Keratinocyte (primary cell): ENCODE measurements around the gene ARPC1A. TPM values are rescaled to one million over a fixed set of nuclear protein-coding genes. Genes with fewer than 3 reads are reported as not detected.
"Not testable (repeated sequence)": the region's sequence is repeated elsewhere in the genome, so short reads cannot be mapped to it uniquely, and the experiment has no call there.

Source experiments
- DNase-seq: peaks from one replicate; pipeline ENCODE4 v3.0.0-alpha.2; 2011; ENCODE audit warnings: low read depth, missing footprints, low spot score
- FAIRE-seq: peaks from 2 replicates; lab custom pipeline; 2011; peaks lifted over from hg19 to GRCh38; lab: Jason Lieb, UNC
- H2AFZ ChIP-seq: 2 replicates; pipeline ENCODE4 v1.6.0; 2012; ENCODE audit warnings: low read length, control low read depth, inconsistent platforms; ENCODE audit not compliant: control insufficient read depth
- H3K27ac ChIP-seq: 2 replicates; pipeline ENCODE4 v1.5.1; 2011; ENCODE audit warnings: low read length; ENCODE audit not compliant: control insufficient read depth, insufficient read depth
- H3K27me3 ChIP-seq: 3 replicates; pipeline ENCODE4 v1.6.0; 2011; ENCODE audit warnings: low read length; ENCODE audit not compliant: control insufficient read depth, insufficient read depth; ENCODE audit errors: extremely low read depth
- H3K36me3 ChIP-seq, 2 experiments: 2 replicates in 1 of 2; 3 replicates in 1 of 2; pipeline ENCODE4 v1.5.1; 2011; ENCODE audit warnings: low read length in 2 of 2, mild to moderate bottlenecking in 1 of 2; ENCODE audit not compliant: control insufficient read depth in 2 of 2, insufficient read depth in 2 of 2; ENCODE audit errors: extremely low read depth in 1 of 2
- H3K4me1 ChIP-seq: 3 replicates; pipeline ENCODE4 v1.5.1; 2011; ENCODE audit warnings: low read length; ENCODE audit not compliant: control insufficient read depth, insufficient read depth; ENCODE audit errors: extremely low read depth
- H3K4me2 ChIP-seq: 3 replicates; pipeline ENCODE4 v1.6.0; 2011; ENCODE audit warnings: low read depth, low read length; ENCODE audit not compliant: control insufficient read depth, insufficient read depth; ENCODE audit errors: extremely low read depth
- H3K4me3 ChIP-seq, 3 experiments: fragments of 200-600 bp in 1 of 3; sonication (generic) in 1 of 3; 2 replicates in 2 of 3; 3 replicates in 1 of 3; pipeline ENCODE4 v1.5.1; 2011 to 2016; ENCODE audit warnings: low read length in 3 of 3, mild to moderate bottlenecking in 3 of 3, control low read depth in 2 of 3, inconsistent platforms in 1 of 3, low read depth in 1 of 3, mixed read lengths in 1 of 3, mixed run types in 1 of 3, moderate library complexity in 1 of 3; ENCODE audit not compliant: control insufficient read depth in 2 of 3, insufficient read depth in 2 of 3; ENCODE audit errors: extremely low read depth in 1 of 3
- H3K79me2 ChIP-seq: 2 replicates; pipeline ENCODE4 v1.6.0; 2012; ENCODE audit warnings: low read length; ENCODE audit not compliant: control insufficient read depth, insufficient read depth
- H3K9ac ChIP-seq: 3 replicates; pipeline ENCODE4 v1.6.0; 2011; ENCODE audit warnings: low read length; ENCODE audit not compliant: control insufficient read depth, insufficient read depth; ENCODE audit errors: extremely low read depth
- H3K9me1 ChIP-seq: 3 replicates; pipeline ENCODE4 v1.6.0; 2011; ENCODE audit warnings: low read length; ENCODE audit not compliant: control insufficient read depth, insufficient read depth; ENCODE audit errors: extremely low read depth
- H3K9me3 ChIP-seq: 2 replicates; pipeline ENCODE4 v1.5.1; 2012; ENCODE audit warnings: low read depth, low read length; ENCODE audit not compliant: control insufficient read depth
- H4K20me1 ChIP-seq: 3 replicates; pipeline ENCODE4 v1.6.0; 2011; ENCODE audit warnings: low read length; ENCODE audit not compliant: control insufficient read depth, insufficient read depth; ENCODE audit errors: extremely low read depth
- EZH2 ChIP-seq: IDR thresholded peaks from one replicate; pipeline ENCODE4 v1.6.1; 2012; ENCODE audit warnings: inconsistent platforms, mild to moderate bottlenecking, low read length, moderate library complexity
- dilution Hi-C: fragments of 300-500 bp; cut with MboI; formaldehyde crosslinking; loops from one replicate; pipeline ENCODE4 v1.7.0; 2020; ENCODE audit warnings: low sequenced_read_pairs; ENCODE audit not compliant: extremely low pct_ligation_motif_present
- polyA plus RNA-seq, 5 experiments: library from polyadenylated mRNA; depleted of rRNA in 3 of 5; stranded (reverse) in 3 of 5; stranded (forward) in 1 of 5; unstranded in 1 of 5; fragments of >200 nt; gene quantifications; 1 replicate in 1 of 5; 2 replicates in 3 of 5; 3 replicates in 1 of 5; pipeline versions ENCODE4 v1.2.1 to v1.2.3, GENCODE V29; 2011 to 2012; ENCODE audit warnings: missing spikeins in 2 of 5, low read depth in 1 of 5, low replicate concordance in 1 of 5
- TF ChIP-seq, protein P1 (sequence below), 3 experiments: IDR thresholded peaks in 1 of 3; conservative IDR thresholded peaks in 1 of 3; optimal IDR thresholded peaks in 1 of 3; 2 replicates in 2 of 3; 3 replicates in 1 of 3; pipeline versions ENCODE3 to v1.5.1; 2011; ENCODE audit warnings: low read length in 3 of 3, mild to moderate bottlenecking in 3 of 3, moderate library complexity in 2 of 3, control low read depth in 1 of 3, inconsistent platforms in 1 of 3; ENCODE audit not compliant: insufficient read depth in 2 of 3; ENCODE audit errors: extremely low read depth in 1 of 3

Gene ARPC1A
- polyA plus RNA-seq, 1 donor (not counting 4 experiments of a cell fraction or from before 2014, with no cell fraction given): 133 TPM

DNA sequence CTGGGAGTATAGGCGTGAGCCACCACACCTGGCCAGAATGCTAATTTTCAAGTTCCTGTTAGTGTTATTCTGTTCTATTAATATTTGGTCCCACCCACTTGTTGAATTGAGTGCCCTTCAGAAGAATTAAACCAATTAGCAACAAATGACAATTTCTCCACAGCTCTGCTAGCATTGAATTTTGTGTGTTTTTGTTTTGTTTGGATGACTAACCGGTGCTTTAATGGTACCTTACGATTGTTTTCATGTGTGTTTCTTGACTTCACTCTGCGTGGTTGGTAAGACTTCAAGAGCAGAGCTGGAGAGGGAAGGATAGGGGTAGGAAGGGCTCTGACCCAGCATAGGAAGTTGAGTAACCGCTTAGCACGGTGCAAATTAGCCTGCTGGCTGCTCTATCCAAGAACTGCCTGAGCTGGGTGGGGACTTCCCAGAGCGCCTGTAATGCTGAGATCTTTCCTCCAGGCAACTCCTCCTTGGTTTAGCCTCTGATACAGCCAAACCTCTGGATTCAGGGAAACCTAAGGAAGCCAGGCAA is 53.4 kb downstream of the ARPC1A start:
- H3K9ac ChIP-seq: peak overlapping the region; percentile 73
- H4K20me1 ChIP-seq: peaks cover 33% of the 10 kb centered on the region
- H3K79me2 ChIP-seq: peaks cover 51% of the 10 kb centered on the region

DNA sequence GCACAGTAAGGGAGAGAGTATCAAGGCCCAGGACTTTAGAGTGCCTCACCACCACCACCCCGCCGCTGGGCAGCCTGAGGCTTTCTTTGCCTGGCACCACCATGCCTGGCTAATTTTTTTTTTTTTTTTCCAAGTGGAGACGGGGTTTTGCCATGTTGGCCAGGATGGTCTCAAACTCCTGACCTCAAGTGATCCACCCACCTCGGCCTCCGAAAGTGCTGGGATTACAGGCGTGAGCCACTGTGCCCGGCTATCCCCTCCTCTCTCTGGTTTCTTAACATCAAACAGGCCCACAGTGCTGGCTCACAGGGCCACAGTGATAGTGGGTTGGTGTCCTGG is 54.0 kb downstream of the ARPC1A start:
- Histone ChIP-seq H4K20me1 (peaks cover 37% of the 10 kb centered on the region), H3K27ac (peak overlapping the region; percentile 88), H3K9ac (peak overlapping the region; percentile 73), H3K4me1 (peaks cover 44% of the 10 kb centered on the region), H3K4me2 (peak overlapping the region; percentile 49), H3K36me3 (peaks cover 25 to 35% of the 10 kb centered on the region in 2 experiments), H3K79me2 (peaks cover 56% of the 10 kb centered on the region)
- H2AFZ ChIP-seq, H3K4me3 ChIP-seq, H3K9me1 ChIP-seq, H3K9me3 ChIP-seq, dilution Hi-C loops, H3K27me3 ChIP-seq, DNase-seq, FAIRE-seq: not testable (repeated sequence)

More for the DNA sequence above, 53.4 kb downstream of the ARPC1A start:
- Histone ChIP-seq H3K36me3 (peaks cover 24 to 34% of the 10 kb centered on the region in 2 experiments), H3K9me1 (peaks cover 6% of the 10 kb centered on the region), H3K27ac (peak overlapping the region; percentile 88), H3K9me3 (no peaks in the 10 kb centered on the region), H3K27me3 (no peaks in the 10 kb centered on the region), H2AFZ (no peak overlapping the region), H3K4me1 (peaks cover 44% of the 10 kb centered on the region), H3K4me2 (peak overlapping the region; percentile 49), H3K4me3 (no peak overlapping the region)
- DNase-seq (peak; percentile 63), FAIRE-seq (peak; percentile 93)
- dilution Hi-C loops: no loop called here
- no peak for TF ChIP-seq EZH2
- TF ChIP-seq, protein P1, sequence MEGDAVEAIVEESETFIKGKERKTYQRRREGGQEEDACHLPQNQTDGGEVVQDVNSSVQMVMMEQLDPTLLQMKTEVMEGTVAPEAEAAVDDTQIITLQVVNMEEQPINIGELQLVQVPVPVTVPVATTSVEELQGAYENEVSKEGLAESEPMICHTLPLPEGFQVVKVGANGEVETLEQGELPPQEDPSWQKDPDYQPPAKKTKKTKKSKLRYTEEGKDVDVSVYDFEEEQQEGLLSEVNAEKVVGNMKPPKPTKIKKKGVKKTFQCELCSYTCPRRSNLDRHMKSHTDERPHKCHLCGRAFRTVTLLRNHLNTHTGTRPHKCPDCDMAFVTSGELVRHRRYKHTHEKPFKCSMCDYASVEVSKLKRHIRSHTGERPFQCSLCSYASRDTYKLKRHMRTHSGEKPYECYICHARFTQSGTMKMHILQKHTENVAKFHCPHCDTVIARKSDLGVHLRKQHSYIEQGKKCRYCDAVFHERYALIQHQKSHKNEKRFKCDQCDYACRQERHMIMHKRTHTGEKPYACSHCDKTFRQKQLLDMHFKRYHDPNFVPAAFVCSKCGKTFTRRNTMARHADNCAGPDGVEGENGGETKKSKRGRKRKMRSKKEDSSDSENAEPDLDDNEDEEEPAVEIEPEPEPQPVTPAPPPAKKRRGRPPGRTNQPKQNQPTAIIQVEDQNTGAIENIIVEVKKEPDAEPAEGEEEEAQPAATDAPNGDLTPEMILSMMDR (optimal IDR thresholded peaks at IDR 0.05 in 1 of 3, IDR thresholded peaks at IDR 0.05 in 1 of 3, conservative IDR thresholded peaks at IDR 0.05 in 1 of 3; ENCODE audit: extremely low read depth in 1 of 3, insufficient read depth in 2 of 3, low read length in 3 of 3): no peak
